ENCODE data around the gene IRGQ.
A peak's percentile ranks its signal among the peaks of the same experiment; 100 is the strongest.

Gene IRGQ

DNA sequence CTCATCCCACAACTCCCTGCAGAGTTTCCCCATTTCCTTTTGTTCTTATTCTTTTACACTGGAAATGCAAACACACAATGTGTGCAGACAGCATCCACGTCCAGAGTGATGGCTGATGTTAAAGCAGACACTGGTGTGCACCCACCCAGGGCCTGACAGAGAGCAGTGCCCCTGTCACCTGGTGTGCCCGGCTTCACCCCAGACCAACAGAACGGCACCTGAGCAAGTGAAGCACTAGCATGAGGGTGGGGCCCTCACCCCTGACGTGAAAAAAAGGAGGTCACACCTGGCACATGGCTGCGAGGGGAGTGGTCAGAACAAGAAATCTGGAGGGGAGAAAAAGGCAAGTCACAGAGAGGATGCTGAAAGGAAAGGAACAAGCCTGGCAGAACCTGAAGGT is 50.7 kb downstream of the IRGQ start:
- H3K27ac ChIP-seq = no peak overlapping the region
- TF ChIP-seq CTCF (IDR thresholded peaks at IDR 0.05) (no peak), ZFX (IDR thresholded peaks at IDR 0.05; ENCODE audit: borderline replicate concordance) (no peak)

GRCh38 chr19:43544077-43544476 is 51.9 kb downstream of the IRGQ start:
- no peak overlapping the region for H3K27ac ChIP-seq
- TF ChIP-seq CTCF (IDR thresholded peaks at IDR 0.05) (no peak), ZFX (IDR thresholded peaks at IDR 0.05; ENCODE audit: borderline replicate concordance) (no peak)

GRCh38 chr19:43541920-43542650 is 53.8 kb downstream of the IRGQ start:
- TF ChIP-seq CTCF (IDR thresholded peaks at IDR 0.05) (no peak), ZFX (IDR thresholded peaks at IDR 0.05; ENCODE audit: borderline replicate concordance) (no peak)
- H3K27ac ChIP-seq = no peak overlapping the region

DNA sequence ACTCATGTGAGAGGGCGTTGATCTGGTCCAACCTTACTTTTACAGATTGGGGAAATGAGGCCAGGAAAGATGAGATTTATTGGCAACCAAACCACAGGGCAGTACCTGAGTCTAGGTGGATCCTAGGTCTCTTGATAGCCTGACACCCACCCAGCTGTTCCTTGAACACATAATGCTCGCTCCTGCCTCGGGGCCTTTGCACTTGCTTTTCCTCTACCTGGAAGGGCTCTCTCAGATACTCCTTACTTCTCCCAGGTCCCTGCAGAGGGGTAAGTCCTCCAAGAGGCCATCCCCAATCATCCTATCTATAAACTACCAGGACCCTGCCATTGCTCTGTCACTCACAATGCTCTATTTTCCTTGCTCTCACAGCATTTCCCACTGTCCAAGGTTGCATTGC is 55.6 kb downstream of the IRGQ start:
- no peak for TF ChIP-seq CTCF (IDR thresholded peaks at IDR 0.05)
- no peak for TF ChIP-seq ZFX (IDR thresholded peaks at IDR 0.05; ENCODE audit: borderline replicate concordance)
- no peak overlapping the region for H3K27ac ChIP-seq

DNA sequence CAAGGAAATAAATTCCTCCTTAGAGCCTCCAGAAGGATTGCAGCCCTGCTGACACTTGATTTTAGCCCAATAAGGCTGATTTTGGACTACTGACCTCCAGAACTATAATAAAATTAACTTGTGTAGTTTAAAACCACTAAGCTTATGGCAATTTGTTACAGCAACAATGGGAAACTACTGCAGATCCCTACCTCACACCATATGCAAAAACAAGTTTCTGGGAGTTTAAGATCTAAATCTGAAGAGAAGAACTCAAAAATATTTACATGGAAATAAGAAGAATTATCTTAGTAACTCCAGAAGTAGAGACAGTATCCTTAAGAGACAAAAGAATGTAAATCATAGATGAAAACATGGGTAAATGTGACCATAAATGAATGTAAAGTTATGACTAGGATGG is 57.0 kb downstream of the IRGQ start:
- no peak overlapping the region for H3K27ac ChIP-seq
- TF ChIP-seq CTCF (IDR thresholded peaks at IDR 0.05) (no peak), ZFX (IDR thresholded peaks at IDR 0.05; ENCODE audit: borderline replicate concordance) (no peak)

DNA sequence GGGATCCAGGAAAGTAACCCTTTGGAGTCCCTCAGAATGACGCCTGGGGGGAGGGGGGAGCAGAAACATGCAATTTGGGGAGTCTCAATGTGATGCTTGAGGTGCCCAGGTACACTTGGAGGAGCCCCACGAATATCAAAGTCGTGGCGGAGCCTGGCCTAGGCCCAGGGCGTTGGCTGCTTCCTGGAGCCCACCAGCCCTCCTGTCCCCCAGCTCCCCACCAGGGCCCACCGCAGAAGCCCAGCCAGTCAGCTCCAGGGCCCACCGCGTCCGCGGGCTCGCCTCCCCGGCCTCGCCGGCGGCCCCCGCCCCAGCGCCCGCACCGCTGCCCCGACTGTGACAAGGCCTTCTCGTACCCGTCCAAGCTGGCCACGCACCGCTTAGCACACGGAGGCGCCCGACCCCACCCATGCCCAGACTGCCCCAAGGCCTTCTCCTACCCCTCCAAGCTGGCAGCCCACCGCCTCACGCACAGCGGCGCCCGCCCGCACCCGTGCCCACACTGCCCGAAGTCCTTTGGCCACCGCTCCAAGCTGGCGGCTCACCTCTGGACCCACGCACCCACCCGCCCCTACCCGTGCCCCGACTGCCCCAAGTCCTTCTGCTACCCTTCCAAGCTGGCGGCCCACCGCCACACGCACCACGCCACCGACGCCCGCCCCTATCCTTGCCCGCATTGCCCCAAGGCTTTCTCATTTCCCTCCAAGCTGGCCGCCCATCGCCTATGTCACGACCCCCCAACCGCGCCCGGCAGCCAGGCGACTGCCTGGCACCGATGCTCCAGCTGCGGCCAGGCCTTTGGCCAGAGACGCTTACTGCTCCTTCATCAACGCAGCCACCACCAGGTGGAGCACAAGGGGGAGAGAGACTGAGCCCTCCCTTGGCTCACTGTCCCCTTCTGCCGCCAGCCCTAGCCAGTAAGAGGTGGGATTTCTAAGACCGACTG is 60.8 kb downstream of the IRGQ start:
- peak overlapping the region; percentile 97 for H3K27ac ChIP-seq
- TF ChIP-seq CTCF (IDR thresholded peaks at IDR 0.05) (peak; percentile 54), ZFX (IDR thresholded peaks at IDR 0.05; ENCODE audit: borderline replicate concordance) (no peak)
